OCI-LY1 (cell line): ENCODE measurements around the gene RALGPS1.

Source experiments
- H2AFZ ChIP-seq: fragments of 200-600 bp; sonication (generic), shearing (Covaris generic); 2 replicates; pipeline ENCODE4 v1.6.0; 2014; ENCODE audit warnings: antibody characterized with exemption, mild to moderate bottlenecking, low read length
- H3F3A ChIP-seq: fragments of 200-600 bp; sonication (generic), shearing (Covaris generic); 2 replicates; pipeline ENCODE4 v1.6.0; 2014; ENCODE audit warnings: mild to moderate bottlenecking, antibody characterized with exemption, low read length, moderate library complexity; ENCODE audit not compliant: insufficient read depth
- H3K27ac ChIP-seq: fragments of 200-600 bp; sonication (generic); 2 replicates; pipeline ENCODE4 v1.5.1; 2014; ENCODE audit warnings: low read length, mixed run types, mild to moderate bottlenecking, low read depth; ENCODE audit not compliant: poor library complexity, severe bottlenecking
- H3K27me3 ChIP-seq: fragments of 200-600 bp; sonication (generic); 2 replicates; pipeline ENCODE4 v1.6.0; 2014; ENCODE audit warnings: antibody characterized with exemption, mild to moderate bottlenecking, low read length, moderate library complexity; ENCODE audit not compliant: insufficient read depth
- H3K36me3 ChIP-seq: fragments of 200-600 bp; sonication (generic); 2 replicates; pipeline ENCODE4 v1.6.1; 2014; ENCODE audit warnings: mild to moderate bottlenecking, antibody characterized with exemption, low read length, moderate library complexity, mixed read lengths; ENCODE audit not compliant: insufficient read depth
- H3K4me1 ChIP-seq: fragments of 200-600 bp; sonication (generic); 2 replicates; pipeline ENCODE4 v1.5.1; 2014; ENCODE audit warnings: mild to moderate bottlenecking, low read length, moderate library complexity; ENCODE audit not compliant: insufficient read depth, severe bottlenecking
- H3K4me2 ChIP-seq: fragments of 200-600 bp; sonication (generic), shearing (Covaris generic); 2 replicates; pipeline ENCODE4 v1.6.1; 2014; ENCODE audit warnings: low read length
- H3K4me3 ChIP-seq: fragments of 200-600 bp; sonication (generic); 2 replicates; pipeline ENCODE4 v1.5.1; 2014; ENCODE audit warnings: low read length, low read depth, mild to moderate bottlenecking, mixed read lengths; ENCODE audit not compliant: poor library complexity, severe bottlenecking
- H3K79me2 ChIP-seq: fragments of 200-600 bp; shearing (Covaris generic); 2 replicates; pipeline ENCODE4 v1.6.1; 2016; ENCODE audit warnings: mixed run types, low read length, mixed read lengths; ENCODE audit not compliant: insufficient read depth
- H3K9ac ChIP-seq: fragments of 200-600 bp; sonication (generic), shearing (Covaris generic); 2 replicates; pipeline ENCODE4 v1.6.1; 2014; ENCODE audit warnings: mild to moderate bottlenecking, low read length, mixed read lengths
- H3K9me2 ChIP-seq: fragments of 200-600 bp; sonication (generic), shearing (Covaris generic); 2 replicates; pipeline ENCODE4 v1.6.1; 2014; ENCODE audit warnings: low read depth, mild to moderate bottlenecking, low read length, mixed read lengths
- H3K9me3 ChIP-seq: fragments of 200-600 bp; shearing (Covaris generic); 2 replicates; pipeline ENCODE4 v1.6.1; 2014; ENCODE audit warnings: low read length, mixed read lengths
- H4K20me1 ChIP-seq: fragments of 200-600 bp; sonication (generic), shearing (Covaris generic); 2 replicates; pipeline ENCODE4 v1.6.0; 2016; ENCODE audit warnings: mild to moderate bottlenecking, low read length; ENCODE audit not compliant: insufficient read depth
- EZH2 ChIP-seq: fragments of 200-600 bp; sonication (generic), shearing (Covaris generic); IDR thresholded peaks from 2 replicates; pipeline ENCODE4 v1.8.0; 2017; ENCODE audit warnings: borderline replicate concordance, mixed run types, mild to moderate bottlenecking, antibody characterized with exemption, low read length, moderate library complexity, mixed read lengths
- TF ChIP-seq, protein P1 (sequence below): fragments of 200-600 bp; sonication (generic), shearing (Covaris generic); IDR thresholded peaks from 2 replicates; pipeline ENCODE4 v1.5.1; 2017; ENCODE audit warnings: mild to moderate bottlenecking, antibody characterized with exemption, low read length, moderate library complexity, mixed read lengths

RALGPS1 gene

DNA sequence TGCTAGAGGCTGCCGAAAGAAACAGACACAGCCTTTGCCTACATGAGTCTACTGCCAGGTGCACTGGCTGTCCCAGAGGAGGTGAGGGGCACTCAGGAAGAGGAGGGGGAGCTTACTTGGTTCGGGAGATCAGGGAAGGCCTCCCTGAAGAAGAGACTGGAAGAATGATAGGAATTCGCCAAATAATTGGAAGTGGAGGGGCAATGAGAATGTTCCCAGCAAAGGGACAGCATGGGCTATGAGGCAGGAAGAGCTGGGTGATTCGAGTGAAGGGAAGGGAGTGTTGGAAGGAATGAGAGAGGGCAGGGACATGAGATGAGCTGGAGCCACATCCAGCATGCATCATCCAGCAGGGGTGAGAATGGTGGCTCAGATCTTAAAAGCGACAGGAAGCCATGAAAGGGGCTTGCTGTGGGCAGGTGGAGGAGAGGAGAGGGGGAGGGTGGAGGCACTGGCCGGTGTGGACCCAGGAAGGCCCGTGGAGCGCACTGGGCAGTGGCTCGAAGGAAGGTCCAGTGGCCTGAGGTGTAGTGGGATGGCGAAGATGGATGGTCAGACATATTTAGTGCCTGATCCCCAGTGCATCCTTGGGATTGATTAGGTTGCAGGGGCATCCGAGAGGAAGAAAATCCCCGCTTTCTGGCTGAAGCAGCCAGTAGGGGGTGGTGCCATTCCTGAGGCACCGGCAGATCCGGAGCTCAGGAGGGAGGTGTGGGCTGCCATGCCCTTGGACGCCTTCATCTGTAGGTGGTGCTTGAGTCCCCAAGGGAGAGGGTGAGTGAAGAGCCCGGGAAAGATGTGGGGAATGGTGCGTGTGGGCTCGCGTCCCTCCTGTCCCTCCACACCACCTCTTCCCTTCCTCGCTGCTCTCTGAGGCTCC is 296.5 kb downstream of the RALGPS1 start:
- no peaks in the 10 kb centered on the region for H3K4me1 ChIP-seq
- no peak overlapping the region for H3K4me3 ChIP-seq
- no peak overlapping the region for H3K9ac ChIP-seq
- H3K36me3 ChIP-seq: no peaks in the 10 kb centered on the region
- no peaks in the 10 kb centered on the region for H3K79me2 ChIP-seq
- TF ChIP-seq, protein P1, sequence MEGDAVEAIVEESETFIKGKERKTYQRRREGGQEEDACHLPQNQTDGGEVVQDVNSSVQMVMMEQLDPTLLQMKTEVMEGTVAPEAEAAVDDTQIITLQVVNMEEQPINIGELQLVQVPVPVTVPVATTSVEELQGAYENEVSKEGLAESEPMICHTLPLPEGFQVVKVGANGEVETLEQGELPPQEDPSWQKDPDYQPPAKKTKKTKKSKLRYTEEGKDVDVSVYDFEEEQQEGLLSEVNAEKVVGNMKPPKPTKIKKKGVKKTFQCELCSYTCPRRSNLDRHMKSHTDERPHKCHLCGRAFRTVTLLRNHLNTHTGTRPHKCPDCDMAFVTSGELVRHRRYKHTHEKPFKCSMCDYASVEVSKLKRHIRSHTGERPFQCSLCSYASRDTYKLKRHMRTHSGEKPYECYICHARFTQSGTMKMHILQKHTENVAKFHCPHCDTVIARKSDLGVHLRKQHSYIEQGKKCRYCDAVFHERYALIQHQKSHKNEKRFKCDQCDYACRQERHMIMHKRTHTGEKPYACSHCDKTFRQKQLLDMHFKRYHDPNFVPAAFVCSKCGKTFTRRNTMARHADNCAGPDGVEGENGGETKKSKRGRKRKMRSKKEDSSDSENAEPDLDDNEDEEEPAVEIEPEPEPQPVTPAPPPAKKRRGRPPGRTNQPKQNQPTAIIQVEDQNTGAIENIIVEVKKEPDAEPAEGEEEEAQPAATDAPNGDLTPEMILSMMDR: no peak
- no peak for TF ChIP-seq EZH2
- H3K9me2 ChIP-seq: no peaks in the 10 kb centered on the region
- no peaks in the 10 kb centered on the region for H3F3A ChIP-seq
- no peaks in the 10 kb centered on the region for H4K20me1 ChIP-seq
- peaks cover 5% of the 10 kb centered on the region; the same call in 1 of the 2 replicates for H3K27me3 ChIP-seq
- H3K27ac ChIP-seq: no peak overlapping the region
- no peak overlapping the region for H3K4me2 ChIP-seq
- H3K9me3 ChIP-seq: no peaks in the 10 kb centered on the region
- H2AFZ ChIP-seq: no peak overlapping the region

DNA sequence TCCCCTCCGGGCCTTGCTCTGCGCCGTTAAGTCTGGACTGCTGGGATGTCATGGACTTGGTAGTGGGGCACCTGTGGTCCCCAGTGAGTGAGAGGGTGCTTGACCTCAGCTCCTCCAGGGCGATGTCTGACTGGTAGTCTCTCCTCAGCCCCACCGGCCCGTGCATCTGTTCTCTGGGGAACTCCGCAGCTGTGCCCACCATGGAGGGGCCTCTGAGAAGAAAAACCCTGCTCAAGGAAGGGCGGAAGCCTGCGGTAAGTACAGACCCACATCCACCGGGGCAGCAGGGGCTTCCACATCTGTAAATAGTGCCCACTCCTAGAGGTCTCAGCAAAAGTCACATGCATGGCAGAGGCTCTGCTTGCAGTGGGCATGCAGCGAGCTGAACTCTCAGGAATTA is 297.4 kb downstream of the RALGPS1 start:
- Histone ChIP-seq H3K9me2 (no peaks in the 10 kb centered on the region), H2AFZ (no peak overlapping the region), H3K27me3 (peaks cover 5% of the 10 kb centered on the region; the same call in 1 of the 2 replicates), H3K4me1 (no peaks in the 10 kb centered on the region), H3K4me2 (no peak overlapping the region), H3F3A (no peaks in the 10 kb centered on the region), H3K9ac (no peak overlapping the region), H3K79me2 (no peaks in the 10 kb centered on the region), H3K9me3 (no peaks in the 10 kb centered on the region), H4K20me1 (no peaks in the 10 kb centered on the region), H3K4me3 (no peak overlapping the region), H3K36me3 (no peaks in the 10 kb centered on the region), H3K27ac (no peak overlapping the region)
- TF ChIP-seq, protein P1: no peak
- TF ChIP-seq EZH2: no peak

DNA sequence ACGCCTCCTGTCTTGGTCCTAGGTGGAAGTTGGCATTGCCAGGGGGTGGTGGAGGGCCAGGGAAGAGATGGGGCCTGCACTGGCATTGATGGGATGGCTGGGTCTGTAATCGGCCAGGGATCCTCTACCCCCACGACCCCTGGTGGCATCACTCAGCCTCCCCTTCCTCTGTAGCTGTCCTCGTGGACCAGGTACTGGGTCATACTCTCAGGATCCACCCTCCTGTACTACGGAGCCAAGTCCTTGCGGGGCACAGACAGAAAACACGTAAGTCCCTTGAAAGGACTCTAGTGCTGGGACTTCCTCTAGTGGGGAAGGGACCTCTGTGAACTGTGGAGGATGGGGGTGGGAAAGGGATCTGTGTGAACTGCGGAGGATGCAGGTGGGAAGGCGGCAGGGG is 297.9 kb downstream of the RALGPS1 start:
- Histone ChIP-seq H3K9me3 (no peaks in the 10 kb centered on the region), H3K4me2 (no peak overlapping the region), H3K9ac (no peak overlapping the region), H3F3A (no peaks in the 10 kb centered on the region), H3K9me2 (no peaks in the 10 kb centered on the region), H3K4me3 (no peak overlapping the region), H2AFZ (no peak overlapping the region), H4K20me1 (no peaks in the 10 kb centered on the region), H3K79me2 (no peaks in the 10 kb centered on the region), H3K4me1 (no peaks in the 10 kb centered on the region), H3K36me3 (no peaks in the 10 kb centered on the region), H3K27me3 (peaks cover 5% of the 10 kb centered on the region; the same call in 1 of the 2 replicates), H3K27ac (no peak overlapping the region)
- TF ChIP-seq, protein P1: no peak
- TF ChIP-seq EZH2: no peak
